Measurements from ENCODE around the gene KLF11.

DNA sequence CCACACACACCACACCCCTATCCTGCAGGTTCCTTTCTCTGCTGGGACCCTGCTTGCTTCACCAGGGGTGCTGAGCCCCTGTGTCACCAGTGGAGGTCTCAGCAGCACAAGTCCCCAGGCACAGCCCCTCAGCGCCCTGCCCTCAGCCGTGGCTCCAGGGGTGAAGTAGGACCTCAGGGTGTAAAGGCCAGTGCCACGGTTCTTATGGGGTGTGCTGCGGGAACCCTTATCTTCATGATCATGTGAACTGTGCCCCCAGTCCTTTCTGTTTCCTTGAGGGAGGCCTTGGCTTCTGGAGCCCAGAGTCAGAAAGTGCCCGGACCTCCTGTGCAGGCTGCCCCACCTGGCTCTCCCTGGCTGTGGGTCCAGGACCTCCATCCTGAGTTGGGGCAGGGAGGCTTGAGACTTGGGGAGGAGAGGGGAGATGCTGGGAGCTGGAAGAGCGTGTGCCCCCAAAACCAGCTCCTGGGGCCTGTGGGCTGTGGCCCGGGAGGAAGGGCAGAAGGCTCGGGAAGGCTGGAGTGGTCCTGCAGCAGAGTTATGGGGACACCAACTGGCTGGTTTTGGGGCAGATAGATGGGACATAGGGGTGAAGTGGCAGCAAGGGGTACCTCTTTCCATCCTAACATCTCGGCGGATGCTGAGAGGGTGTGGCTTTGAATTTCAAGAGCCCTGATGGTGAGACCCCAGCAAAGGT is 20.2 kb upstream of the KLF11 start:
- no peak for TF ChIP-seq POLR2A (IDR thresholded peaks at IDR 0.05; ENCODE audit: low read depth, low read length)
- TF ChIP-seq SPI1 (IDR thresholded peaks at IDR 0.05; ENCODE audit: low read depth, low read length), result no peak
- TF ChIP-seq POLR2AphosphoS5 (IDR thresholded peaks at IDR 0.05; ENCODE audit: low read depth, low read length), result no peak

Data from GM12891 (cell line).